Measurements from ENCODE around the gene YBX3. TPM values are rescaled to one million over a fixed set of nuclear protein-coding genes. Genes with fewer than 3 reads are reported as not detected.

Gene YBX3
- total RNA-seq, 1 experiment from 2014 or later, result 312 TPM

DNA sequence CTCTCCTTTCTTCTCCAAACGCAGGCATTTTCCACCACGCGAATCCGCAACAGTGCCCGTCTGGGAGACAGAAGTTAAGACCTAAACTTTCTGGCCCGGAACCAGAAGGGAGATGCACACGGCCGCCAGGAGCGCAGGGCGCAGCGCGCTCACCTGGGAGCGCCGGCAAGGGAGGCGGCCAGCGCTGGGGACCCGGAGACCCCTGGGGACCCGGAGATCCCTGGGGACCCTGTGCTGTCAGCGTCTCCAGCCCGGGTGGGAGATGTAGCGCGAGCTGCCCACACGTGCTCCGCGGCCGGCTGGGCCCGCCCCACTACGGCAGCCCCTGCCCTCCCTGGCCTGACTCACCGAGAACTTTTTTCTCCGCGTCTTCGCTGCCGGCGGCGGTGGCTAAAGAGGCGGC lies 620 bp downstream of the YBX3 start:
- peaks cover 23% of the 10 kb centered on the region for H3K4me1 Mint-ChIP-seq (ENCODE audit: low read depth, unreplicated experiment)
- peaks cover 52% of the 10 kb centered on the region for H3K36me3 Mint-ChIP-seq (ENCODE audit: insufficient read depth, unreplicated experiment)
- peak; percentile 46 for DNase-seq
- no peak for TF ChIP-seq CTCF (IDR thresholded peaks at IDR 0.05; ENCODE audit: unreplicated experiment)
- H3K9me3 Mint-ChIP-seq (ENCODE audit: low read depth, unreplicated experiment), result no peaks in the 10 kb centered on the region
- peak overlapping the region; percentile 89 for H3K4me3 Mint-ChIP-seq (ENCODE audit: low read depth, unreplicated experiment)
- BruUV-seq (replicated peaks), result no TSS peak
- H3K27me3 Mint-ChIP-seq (ENCODE audit: unreplicated experiment), result no peaks in the 10 kb centered on the region
- H3K27ac Mint-ChIP-seq (ENCODE audit: unreplicated experiment), result peak overlapping the region; percentile 97
- CTCF ChIA-PET, result interaction anchor here (1.7 to 2.1 kb wide), 2 partner anchors 18 to 27 kb away, joined by 11 to 12 read pairs; no protein-coding TSS in a partner anchor
- intact Hi-C loops (cut with micrococcal nuclease; ENCODE audit: unreplicated experiment), result no loop called here

GRCh38 chr12:10721651-10722501 lies 1.2 kb downstream of the YBX3 start:
- Mint-ChIP-seq H3K36me3 (ENCODE audit: insufficient read depth, unreplicated experiment) (peaks cover 58% of the 10 kb centered on the region), H3K4me3 (ENCODE audit: low read depth, unreplicated experiment) (peak overlapping the region; percentile 89), H3K4me1 (ENCODE audit: low read depth, unreplicated experiment) (peaks cover 29% of the 10 kb centered on the region), H3K27ac (ENCODE audit: unreplicated experiment) (peak overlapping the region; percentile 97), H3K9me3 (ENCODE audit: low read depth, unreplicated experiment) (no peaks in the 10 kb centered on the region), H3K27me3 (ENCODE audit: unreplicated experiment) (no peaks in the 10 kb centered on the region)
- no peak for TF ChIP-seq CTCF (IDR thresholded peaks at IDR 0.05; ENCODE audit: unreplicated experiment)
- BruUV-seq (replicated peaks), result TSS peak; percentile 67
- intact Hi-C loops (cut with micrococcal nuclease; ENCODE audit: unreplicated experiment), result no loop called here
- peak; percentile 88 for DNase-seq
- CTCF ChIA-PET, result no interaction called here

GRCh38 chr12:10720974-10721650 lies 2.0 kb downstream of the YBX3 start:
- Mint-ChIP-seq H3K36me3 (ENCODE audit: insufficient read depth, unreplicated experiment) (peaks cover 66% of the 10 kb centered on the region), H3K4me3 (ENCODE audit: low read depth, unreplicated experiment) (peak overlapping the region; percentile 89), H3K4me1 (ENCODE audit: low read depth, unreplicated experiment) (peaks cover 37% of the 10 kb centered on the region), H3K27me3 (ENCODE audit: unreplicated experiment) (no peaks in the 10 kb centered on the region), H3K9me3 (ENCODE audit: low read depth, unreplicated experiment) (no peaks in the 10 kb centered on the region), H3K27ac (ENCODE audit: unreplicated experiment) (peak overlapping the region; percentile 97)
- CTCF ChIA-PET, result no interaction called here
- intact Hi-C loops (cut with micrococcal nuclease; ENCODE audit: unreplicated experiment), result no loop called here
- no peak for DNase-seq
- no peak for TF ChIP-seq CTCF (IDR thresholded peaks at IDR 0.05; ENCODE audit: unreplicated experiment)
- TSS peak; percentile 31 for BruUV-seq (replicated peaks)

- DNase-seq, result no peak
- no peak for TF ChIP-seq CTCF (IDR thresholded peaks at IDR 0.05; ENCODE audit: unreplicated experiment)
- Mint-ChIP-seq H3K27ac (ENCODE audit: unreplicated experiment) (peak overlapping the region; percentile 97), H3K27me3 (ENCODE audit: unreplicated experiment) (no peaks in the 10 kb centered on the region), H3K36me3 (ENCODE audit: insufficient read depth, unreplicated experiment) (peaks cover 79% of the 10 kb centered on the region), H3K4me3 (ENCODE audit: low read depth, unreplicated experiment) (peak overlapping the region; percentile 89), H3K4me1 (ENCODE audit: low read depth, unreplicated experiment) (peaks cover 45% of the 10 kb centered on the region), H3K9me3 (ENCODE audit: low read depth, unreplicated experiment) (no peaks in the 10 kb centered on the region)
- CTCF ChIA-PET, result no interaction called here
- intact Hi-C loops (cut with micrococcal nuclease; ENCODE audit: unreplicated experiment), result no loop called here
- BruUV-seq (replicated peaks), result no TSS peak
Observed at GRCh38 chr12:10719482-10719881, 3.6 kb downstream of the YBX3 start.

All from Calu3 (cell line).